Smooth muscle cell (in vitro differentiated cells): ENCODE results near the gene CROCC2. TPM values are rescaled to one million over a fixed set of nuclear protein-coding genes. Genes with fewer than 3 reads are reported as not detected.

ENCODE experiments used
- DNase-seq: peaks from one replicate; lab custom pipeline; 2025; ENCODE audit not compliant: unreplicated experiment; lab: John Stamatoyannopoulos, UW
- H2AFZ ChIP-seq: fragments of 200-600 bp; sonication (generic); 2 replicates; pipeline ENCODE4 v1.6.0; 2016; ENCODE audit warnings: antibody characterized with exemption, low read depth, mild to moderate bottlenecking
- H3F3A ChIP-seq: fragments of 200-600 bp; sonication (generic); 2 replicates; pipeline ENCODE4 v1.6.0; 2017; ENCODE audit warnings: antibody characterized with exemption, low read depth
- H3K27ac ChIP-seq: fragments of 200-600 bp; sonication (generic); 2 replicates; pipeline ENCODE4 v1.5.1; 2016; ENCODE audit warnings: low read depth, mild to moderate bottlenecking
- H3K27me3 ChIP-seq: fragments of 200-600 bp; sonication (generic); 2 replicates; pipeline ENCODE4 v1.6.1; 2016; ENCODE audit warnings: low read depth, mild to moderate bottlenecking
- H3K36me3 ChIP-seq: fragments of 200-600 bp; sonication (generic); 2 replicates; pipeline ENCODE4 v1.5.1; 2016; ENCODE audit warnings: low read depth
- H3K4me1 ChIP-seq: fragments of 200-600 bp; sonication (generic); 2 replicates; pipeline ENCODE4 v1.5.1; 2016; ENCODE audit warnings: low read depth
- H3K4me2 ChIP-seq: fragments of 200-600 bp; sonication (generic); 2 replicates; pipeline ENCODE4 v1.6.0; 2016; ENCODE audit warnings: mild to moderate bottlenecking
- H3K4me3 ChIP-seq: fragments of 200-600 bp; sonication (generic); 2 replicates; pipeline ENCODE4 v1.5.1; 2016; ENCODE audit warnings: mild to moderate bottlenecking
- H3K79me2 ChIP-seq: fragments of 200-600 bp; sonication (generic); 2 replicates; pipeline ENCODE4 v1.6.0; 2016; ENCODE audit warnings: low read depth, mild to moderate bottlenecking
- H3K9ac ChIP-seq: fragments of 200-600 bp; sonication (generic); 2 replicates; pipeline ENCODE4 v1.6.0; 2016; ENCODE audit warnings: low read depth
- H3K9me3 ChIP-seq: fragments of 200-600 bp; sonication (generic); replicated peaks from 2 replicates; pipeline ENCODE4 v1.5.1; 2016; ENCODE audit warnings: low read depth
- H4K20me1 ChIP-seq: fragments of 200-600 bp; sonication (generic); 2 replicates; pipeline ENCODE4 v1.6.0; 2016; ENCODE audit warnings: low read depth
- WGBS: methylation state at CpG from one replicate; pipeline ENCODE4 v1.1.7; 2016; ENCODE audit warnings: low lambda C conversion rate; 5-methylcytosine and 5-hydroxymethylcytosine counted together
- polyA plus RNA-seq: library from polyadenylated mRNA; unstranded; fragments of >200 nt; fragmentation: Nextera tagmentation; extraction: Ambion mirVana; gene quantifications from 2 replicates; pipeline ENCODE4 v1.2.1, GENCODE V29; 2016
- total RNA-seq: library from RNA; depleted of rRNA; stranded (reverse); fragments of >200 nt; gene quantifications from 2 replicates; pipeline ENCODE4 v1.2.3, GENCODE V29; 2014
- TF ChIP-seq, protein P1 (sequence below): fragments of 200-600 bp; sonication (generic); IDR thresholded peaks from 2 replicates; pipeline ENCODE4 v1.5.1; 2017; ENCODE audit warnings: borderline replicate concordance, mild to moderate bottlenecking, antibody characterized with exemption; ENCODE audit not compliant: insufficient read depth, poor library complexity, severe bottlenecking

Gene CROCC2
- total and polyA plus RNA-seq, 2 experiments from 2014 or later = not detected

DNA sequence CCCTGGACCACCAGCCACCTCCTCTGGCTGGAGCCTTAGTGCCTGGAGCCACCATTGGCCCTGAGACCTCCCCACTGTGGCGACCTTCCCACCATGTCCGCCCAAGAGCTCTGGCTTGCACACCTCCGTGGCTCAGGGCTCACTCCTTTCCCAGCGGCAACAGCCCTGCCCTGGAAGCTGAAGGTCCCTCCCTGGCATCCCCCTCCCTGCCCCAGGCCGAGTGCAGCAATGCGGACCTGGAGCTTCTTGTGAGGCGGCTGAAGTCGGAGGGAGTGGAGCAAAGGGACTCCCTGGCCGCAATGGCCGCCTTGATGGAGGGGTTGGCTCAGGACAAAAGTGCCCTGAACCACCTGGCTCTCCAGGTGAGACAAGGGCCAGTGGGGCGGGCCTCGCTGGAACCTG lies 28.6 kb downstream of the CROCC2 start:
- H2AFZ ChIP-seq = no peak overlapping the region
- H3K79me2 ChIP-seq = no peaks in the 10 kb centered on the region
- no peaks in the 10 kb centered on the region for H3K9me3 ChIP-seq
- no peak overlapping the region for H3K4me3 ChIP-seq
- no peaks in the 10 kb centered on the region for H3F3A ChIP-seq
- 89% methylated on average over 12 of the region's 12 CpGs for WGBS
- DNase-seq = no peak
- H3K9ac ChIP-seq = no peak overlapping the region
- no peak overlapping the region for H3K27ac ChIP-seq
- no peaks in the 10 kb centered on the region for H3K36me3 ChIP-seq
- no peaks in the 10 kb centered on the region for H3K4me1 ChIP-seq
- H3K4me2 ChIP-seq = no peak overlapping the region
- TF ChIP-seq, protein P1, sequence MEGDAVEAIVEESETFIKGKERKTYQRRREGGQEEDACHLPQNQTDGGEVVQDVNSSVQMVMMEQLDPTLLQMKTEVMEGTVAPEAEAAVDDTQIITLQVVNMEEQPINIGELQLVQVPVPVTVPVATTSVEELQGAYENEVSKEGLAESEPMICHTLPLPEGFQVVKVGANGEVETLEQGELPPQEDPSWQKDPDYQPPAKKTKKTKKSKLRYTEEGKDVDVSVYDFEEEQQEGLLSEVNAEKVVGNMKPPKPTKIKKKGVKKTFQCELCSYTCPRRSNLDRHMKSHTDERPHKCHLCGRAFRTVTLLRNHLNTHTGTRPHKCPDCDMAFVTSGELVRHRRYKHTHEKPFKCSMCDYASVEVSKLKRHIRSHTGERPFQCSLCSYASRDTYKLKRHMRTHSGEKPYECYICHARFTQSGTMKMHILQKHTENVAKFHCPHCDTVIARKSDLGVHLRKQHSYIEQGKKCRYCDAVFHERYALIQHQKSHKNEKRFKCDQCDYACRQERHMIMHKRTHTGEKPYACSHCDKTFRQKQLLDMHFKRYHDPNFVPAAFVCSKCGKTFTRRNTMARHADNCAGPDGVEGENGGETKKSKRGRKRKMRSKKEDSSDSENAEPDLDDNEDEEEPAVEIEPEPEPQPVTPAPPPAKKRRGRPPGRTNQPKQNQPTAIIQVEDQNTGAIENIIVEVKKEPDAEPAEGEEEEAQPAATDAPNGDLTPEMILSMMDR = no peak
- H4K20me1 ChIP-seq = no peaks in the 10 kb centered on the region
- peaks cover 14% of the 10 kb centered on the region for H3K27me3 ChIP-seq

DNA sequence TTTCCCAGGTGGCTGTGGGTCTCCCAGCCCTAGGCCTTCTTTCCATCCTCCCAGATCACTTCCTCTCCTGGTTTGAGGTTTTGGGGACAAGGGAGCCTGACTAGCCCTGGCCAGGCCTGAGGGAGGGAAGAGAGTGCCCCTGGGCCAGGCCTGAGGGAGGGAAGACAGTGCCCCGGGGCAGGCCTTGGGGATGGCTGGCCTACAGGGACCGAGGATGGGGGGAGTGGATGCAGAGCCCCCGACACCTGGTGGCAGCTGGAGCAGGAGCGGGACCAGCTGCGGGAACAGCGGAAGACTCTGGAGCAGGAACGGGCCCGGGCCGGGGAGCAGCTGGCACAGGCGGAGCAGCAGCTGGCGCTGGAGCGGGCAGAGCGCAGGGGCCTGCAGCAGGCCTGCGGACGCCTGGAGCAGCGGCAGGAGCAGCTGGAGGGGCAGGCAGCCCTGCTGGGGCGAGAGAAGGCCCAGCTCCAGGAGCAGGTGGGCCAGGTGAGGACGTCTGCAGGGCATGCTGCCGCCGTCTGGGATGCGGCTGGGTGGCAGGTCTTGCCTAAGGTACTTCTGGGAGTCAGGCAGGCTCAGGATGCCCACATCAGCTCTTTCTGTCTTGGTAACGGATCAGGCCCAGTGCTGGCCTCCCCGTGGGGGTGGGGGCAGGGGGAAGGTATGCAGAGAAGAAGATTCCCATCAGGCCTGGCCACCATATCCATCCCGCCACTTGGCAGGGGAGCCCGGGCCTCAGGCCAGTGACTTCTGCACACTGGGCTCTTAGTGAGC lies 29.2 kb downstream of the CROCC2 start:
- H3K4me1 ChIP-seq = no peaks in the 10 kb centered on the region
- no peaks in the 10 kb centered on the region for H3K36me3 ChIP-seq
- H3K9me3 ChIP-seq = no peaks in the 10 kb centered on the region
- H2AFZ ChIP-seq = no peak overlapping the region
- 94% methylated on average over 24 of the region's 25 CpGs for WGBS
- H3K4me3 ChIP-seq = no peak overlapping the region
- H3F3A ChIP-seq = no peaks in the 10 kb centered on the region
- peaks cover 18% of the 10 kb centered on the region for H3K27me3 ChIP-seq
- H3K4me2 ChIP-seq = no peak overlapping the region
- H4K20me1 ChIP-seq = no peaks in the 10 kb centered on the region
- H3K9ac ChIP-seq = no peak overlapping the region
- no peaks in the 10 kb centered on the region for H3K79me2 ChIP-seq
- DNase-seq = no peak
- TF ChIP-seq, protein P1 = no peak
- no peak overlapping the region for H3K27ac ChIP-seq

DNA sequence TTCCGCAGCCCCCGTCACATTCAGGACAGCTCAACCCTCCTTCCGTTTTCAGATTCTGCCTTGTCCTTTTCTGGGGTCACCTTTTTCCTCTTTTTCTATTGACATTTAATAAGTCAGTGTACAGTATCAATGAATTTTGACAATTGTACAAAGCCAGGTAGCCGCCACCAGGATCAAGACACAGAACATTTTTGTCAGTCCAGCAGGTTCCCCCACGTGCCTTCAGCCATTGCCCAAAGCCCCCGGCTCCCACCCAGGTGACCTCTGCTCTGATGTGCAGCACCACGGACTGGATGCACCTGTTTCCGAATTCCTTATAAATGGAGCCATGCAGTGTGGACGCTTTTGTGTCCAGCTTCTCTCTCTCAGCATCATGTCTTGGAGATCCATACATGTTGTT lies 30.0 kb downstream of the CROCC2 start:
- H3K4me3 ChIP-seq = no peak overlapping the region
- H3F3A ChIP-seq = no peaks in the 10 kb centered on the region
- no peaks in the 10 kb centered on the region for H3K36me3 ChIP-seq
- DNase-seq = no peak
- no peak overlapping the region for H3K4me2 ChIP-seq
- H4K20me1 ChIP-seq = no peaks in the 10 kb centered on the region
- no peaks in the 10 kb centered on the region for H3K79me2 ChIP-seq
- no peaks in the 10 kb centered on the region for H3K4me1 ChIP-seq
- peaks cover 23% of the 10 kb centered on the region for H3K27me3 ChIP-seq
- H2AFZ ChIP-seq = no peak overlapping the region
- 92% methylated on average over 9 of the region's 9 CpGs for WGBS
- no peaks in the 10 kb centered on the region for H3K9me3 ChIP-seq
- TF ChIP-seq, protein P1 = no peak
- H3K27ac ChIP-seq = no peak overlapping the region
- no peak overlapping the region for H3K9ac ChIP-seq

DNA sequence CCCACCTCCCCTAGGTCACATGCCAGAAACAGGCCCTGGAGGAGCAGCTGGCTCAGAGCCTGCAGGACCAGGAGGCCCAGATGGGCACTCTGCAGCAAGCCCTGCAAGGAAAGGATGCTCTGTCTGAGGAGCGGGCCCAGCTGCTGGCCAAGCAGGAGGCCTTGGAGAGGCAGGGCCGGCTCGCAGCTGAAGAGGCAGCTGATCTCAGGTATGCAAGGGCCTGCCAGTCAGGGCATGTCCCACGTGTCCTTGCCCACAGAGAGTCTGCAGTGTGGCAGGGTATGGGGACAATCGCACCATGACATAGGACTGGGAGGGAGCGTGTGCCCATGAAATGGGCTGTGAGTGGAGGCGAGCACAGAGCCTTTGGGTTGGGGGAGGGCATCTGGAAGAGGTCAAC lies 39.9 kb downstream of the CROCC2 start:
- H3K4me2 ChIP-seq = no peak overlapping the region
- H3F3A ChIP-seq = no peaks in the 10 kb centered on the region
- no peaks in the 10 kb centered on the region for H3K9me3 ChIP-seq
- no peak for DNase-seq
- no peak overlapping the region for H3K9ac ChIP-seq
- no peak overlapping the region for H2AFZ ChIP-seq
- WGBS = 92% methylated on average over 7 of the region's 7 CpGs
- H3K4me1 ChIP-seq = no peaks in the 10 kb centered on the region
- H3K27me3 ChIP-seq = peaks cover 2% of the 10 kb centered on the region
- no peak overlapping the region for H3K27ac ChIP-seq
- no peaks in the 10 kb centered on the region for H3K79me2 ChIP-seq
- H4K20me1 ChIP-seq = no peaks in the 10 kb centered on the region
- TF ChIP-seq, protein P1 = no peak
- no peak overlapping the region for H3K4me3 ChIP-seq
- H3K36me3 ChIP-seq = no peaks in the 10 kb centered on the region
